Measurements from ENCODE around the gene DYSF. TPM values are rescaled to one million over a fixed set of nuclear protein-coding genes. Genes with fewer than 3 reads are reported as not detected.

DYSF gene
- total RNA-seq, 2 donors from 2014 or later, result 23.0 to 36.6 TPM

GRCh38 chr2:71700041-71700657, 246.8 kb downstream of the DYSF start:
- no peaks in the 10 kb centered on the region for H3K9me3 Mint-ChIP-seq
- ATAC-seq, result no peak
- peak; percentile 53 for DNase-seq (ENCODE audit: low spot score)
- H3K36me3 Mint-ChIP-seq, result no peaks in the 10 kb centered on the region
- no peaks in the 10 kb centered on the region for H3K4me1 Mint-ChIP-seq (ENCODE audit: low read depth in 2 of 2)
- H3K27me3 Mint-ChIP-seq, result peaks cover 0 to 4% of the 10 kb centered on the region in 2 donors
- H3K27ac Mint-ChIP-seq, result no peak overlapping the region
- no peak overlapping the region for H3K4me3 Mint-ChIP-seq

GRCh38 chr2:71700658-71701397, 247.5 kb downstream of the DYSF start:
- ATAC-seq (no peak), DNase-seq (ENCODE audit: low spot score) (peak; percentile 38)
- no peaks in the 10 kb centered on the region for H3K36me3 Mint-ChIP-seq
- no peak overlapping the region for H3K4me3 Mint-ChIP-seq
- H3K9me3 Mint-ChIP-seq, result no peaks in the 10 kb centered on the region
- H3K4me1 Mint-ChIP-seq (ENCODE audit: low read depth in 2 of 2), result no peaks in the 10 kb centered on the region
- H3K27ac Mint-ChIP-seq, result no peak overlapping the region
- H3K27me3 Mint-ChIP-seq, result peaks cover 0 to 4% of the 10 kb centered on the region in 2 donors

GRCh38 chr2:71702071-71702970, 249.0 kb downstream of the DYSF start:
- ATAC-seq (no peak), DNase-seq (ENCODE audit: low spot score) (peak; percentile 39)
- Mint-ChIP-seq H3K27ac (no peak overlapping the region), H3K36me3 (no peaks in the 10 kb centered on the region), H3K4me1 (ENCODE audit: low read depth in 2 of 2) (no peaks in the 10 kb centered on the region), H3K27me3 (no peaks in the 10 kb centered on the region), H3K9me3 (no peaks in the 10 kb centered on the region), H3K4me3 (no peak overlapping the region)

- DNase-seq (ENCODE audit: low spot score), result peak; percentile 56
- no peaks in the 10 kb centered on the region for H3K27me3 Mint-ChIP-seq
- no peaks in the 10 kb centered on the region for H3K4me1 Mint-ChIP-seq (ENCODE audit: low read depth in 2 of 2)
- no peaks in the 10 kb centered on the region for H3K9me3 Mint-ChIP-seq
- H3K4me3 Mint-ChIP-seq, result no peak overlapping the region
- no peak for ATAC-seq
- H3K27ac Mint-ChIP-seq, result no peak overlapping the region
- H3K36me3 Mint-ChIP-seq, result no peaks in the 10 kb centered on the region
Observed at GRCh38 chr2:71702971-71703898, 249.9 kb downstream of the DYSF start.

GRCh38 chr2:71704131-71704561, 250.8 kb downstream of the DYSF start:
- peak; percentile 25 for DNase-seq (ENCODE audit: low spot score)
- Mint-ChIP-seq H3K4me1 (ENCODE audit: low read depth in 2 of 2) (no peaks in the 10 kb centered on the region), H3K4me3 (no peak overlapping the region), H3K27me3 (no peaks in the 10 kb centered on the region), H3K9me3 (no peaks in the 10 kb centered on the region), H3K36me3 (no peaks in the 10 kb centered on the region), H3K27ac (no peak overlapping the region)
- ATAC-seq, result no peak

- Mint-ChIP-seq H3K9me3 (no peaks in the 10 kb centered on the region), H3K36me3 (no peaks in the 10 kb centered on the region), H3K27me3 (no peaks in the 10 kb centered on the region), H3K4me3 (no peak overlapping the region), H3K27ac (no peak overlapping the region), H3K4me1 (ENCODE audit: low read depth in 2 of 2) (no peaks in the 10 kb centered on the region)
- DNase-seq (ENCODE audit: low spot score) (no peak), ATAC-seq (no peak)
Observed at GRCh38 chr2:71704688-71705087, 251.3 kb downstream of the DYSF start.

- Mint-ChIP-seq H3K4me1 (ENCODE audit: low read depth in 2 of 2) (no peaks in the 10 kb centered on the region), H3K36me3 (no peaks in the 10 kb centered on the region), H3K27ac (no peak overlapping the region), H3K27me3 (peaks cover 0 to 2% of the 10 kb centered on the region in 2 donors), H3K4me3 (no peak overlapping the region), H3K9me3 (no peaks in the 10 kb centered on the region)
- DNase-seq (ENCODE audit: low spot score) (peak; percentile 39), ATAC-seq (no peak)
Observed at GRCh38 chr2:71705171-71705960, 252.0 kb downstream of the DYSF start.

GRCh38 chr2:71706121-71706520, 252.8 kb downstream of the DYSF start:
- Mint-ChIP-seq H3K4me1 (ENCODE audit: low read depth in 2 of 2) (no peaks in the 10 kb centered on the region), H3K27me3 (peaks cover 0 to 5% of the 10 kb centered on the region in 2 donors), H3K36me3 (no peaks in the 10 kb centered on the region), H3K27ac (no peak overlapping the region), H3K4me3 (no peak overlapping the region), H3K9me3 (no peaks in the 10 kb centered on the region)
- DNase-seq (ENCODE audit: low spot score) (peak; percentile 40), ATAC-seq (no peak)

- Mint-ChIP-seq H3K27me3 (peaks cover 0 to 7% of the 10 kb centered on the region in 2 donors), H3K27ac (no peak overlapping the region), H3K4me3 (no peak overlapping the region), H3K36me3 (no peaks in the 10 kb centered on the region), H3K4me1 (ENCODE audit: low read depth in 2 of 2) (no peaks in the 10 kb centered on the region), H3K9me3 (no peaks in the 10 kb centered on the region)
- DNase-seq (ENCODE audit: low spot score) (no peak), ATAC-seq (no peak)
Observed at GRCh38 chr2:71706836-71707235, 253.5 kb downstream of the DYSF start.

- Mint-ChIP-seq H3K4me1 (ENCODE audit: low read depth in 2 of 2) (no peaks in the 10 kb centered on the region), H3K27me3 (peaks cover 0 to 7% of the 10 kb centered on the region in 2 donors), H3K4me3 (no peak overlapping the region), H3K9me3 (no peaks in the 10 kb centered on the region), H3K27ac (no peak overlapping the region), H3K36me3 (no peaks in the 10 kb centered on the region)
- ATAC-seq, result no peak
- DNase-seq (ENCODE audit: low spot score), result no peak
Observed at GRCh38 chr2:71710367-71711132, 257.2 kb downstream of the DYSF start.

GRCh38 chr2:71711133-71711855, 257.9 kb downstream of the DYSF start:
- Mint-ChIP-seq H3K4me3 (no peak overlapping the region), H3K4me1 (ENCODE audit: low read depth in 2 of 2) (no peaks in the 10 kb centered on the region), H3K9me3 (no peaks in the 10 kb centered on the region), H3K36me3 (no peaks in the 10 kb centered on the region), H3K27me3 (peaks cover 0 to 7% of the 10 kb centered on the region in 2 donors), H3K27ac (no peak overlapping the region)
- ATAC-seq (no peak), DNase-seq (ENCODE audit: low spot score) (no peak)

Measured in natural killer cell treated with Interleukin-12 subunit alpha and Interleukin-12 subunit beta and Interleukin-15 and Interleukin-18, amount 100 ng/mL, for 72 hours (primary cell).